Nucleus accumbens (tissue), 56 donors: ENCODE data around the gene ADGRL3.
"Not testable (repeated sequence)": the region's sequence is repeated elsewhere in the genome, so short reads cannot be mapped to it uniquely, and the experiment has no call there.

ENCODE experiments used
- DNase-seq, 56 donors: peaks; one replicate each; lab custom pipeline; 2025; lab: John Stamatoyannopoulos, UW

The ADGRL3 gene

DNA sequence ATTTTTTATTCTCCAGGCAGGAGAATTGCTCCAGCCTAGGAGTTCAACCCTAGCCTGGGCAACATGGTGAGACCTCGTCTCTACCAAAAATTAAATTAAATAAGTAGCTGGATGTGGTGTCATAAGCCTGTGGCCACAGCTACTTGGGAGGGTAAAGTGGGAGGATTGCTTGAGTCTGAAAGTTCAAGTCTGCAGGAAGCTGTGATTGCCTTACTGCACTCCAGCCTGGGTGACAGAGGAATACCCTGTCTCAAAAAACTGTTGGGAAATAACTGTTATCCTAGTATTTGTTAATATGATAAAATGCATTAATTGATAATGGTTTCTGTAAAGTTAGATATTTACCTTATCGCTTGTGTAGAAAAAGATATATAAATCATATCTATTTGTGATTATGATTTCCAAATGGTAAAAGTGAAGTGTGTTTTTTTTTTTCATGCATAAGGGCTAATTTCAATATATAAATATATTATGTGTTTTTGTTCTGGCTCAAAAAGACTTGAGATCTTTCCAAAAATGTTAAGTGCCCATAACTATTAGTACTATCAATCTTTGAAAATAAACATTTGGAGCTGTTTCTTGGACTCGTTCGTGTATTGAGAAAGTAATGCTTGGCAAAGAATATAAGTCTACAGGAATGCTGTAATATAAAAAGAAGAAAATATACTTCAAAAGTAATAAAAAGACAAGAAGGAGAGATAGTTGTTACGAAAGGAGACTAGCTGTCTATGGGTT, 396.6 kb downstream of the ADGRL3 start:
- DNase-seq: no peak

DNA sequence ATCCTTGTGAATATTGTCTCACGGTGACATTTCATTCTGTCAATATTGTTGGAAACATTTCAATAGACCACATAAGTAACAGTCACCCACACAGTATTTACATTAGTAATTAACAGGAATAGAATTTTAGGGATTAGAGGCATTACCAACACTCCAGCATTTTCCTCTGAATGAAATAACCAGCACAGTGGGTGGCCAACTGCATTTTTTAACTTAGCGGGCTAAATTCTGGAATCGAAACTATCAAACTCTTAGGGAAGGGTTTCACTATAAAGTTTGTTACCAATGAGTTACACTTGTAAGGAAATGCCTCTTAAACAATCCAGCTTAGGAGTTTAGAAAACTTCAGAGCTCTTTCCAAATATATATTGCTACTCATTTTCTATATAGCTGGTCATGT, 403.0 kb downstream of the ADGRL3 start:
- DNase-seq: no peak

DNA sequence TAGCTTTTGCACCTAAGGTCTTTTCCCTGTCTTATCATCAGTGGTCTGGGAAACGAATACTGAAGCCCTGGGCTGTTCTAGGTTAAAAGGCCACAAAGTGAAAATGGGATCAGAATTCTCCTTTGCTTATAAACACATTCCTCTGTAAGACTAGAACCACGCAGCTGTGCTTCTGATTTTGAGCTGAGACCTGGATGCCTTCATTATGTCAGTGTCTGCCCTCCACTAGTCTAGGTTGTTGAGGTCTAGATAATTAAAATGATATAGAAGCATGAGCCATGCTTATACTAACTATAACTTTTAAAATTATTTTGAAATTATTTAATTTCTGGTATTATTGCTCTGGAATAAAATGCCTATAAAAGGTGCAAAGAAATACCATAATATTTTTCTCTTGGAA, 403.9 kb downstream of the ADGRL3 start:
- DNase-seq: no peak

DNA sequence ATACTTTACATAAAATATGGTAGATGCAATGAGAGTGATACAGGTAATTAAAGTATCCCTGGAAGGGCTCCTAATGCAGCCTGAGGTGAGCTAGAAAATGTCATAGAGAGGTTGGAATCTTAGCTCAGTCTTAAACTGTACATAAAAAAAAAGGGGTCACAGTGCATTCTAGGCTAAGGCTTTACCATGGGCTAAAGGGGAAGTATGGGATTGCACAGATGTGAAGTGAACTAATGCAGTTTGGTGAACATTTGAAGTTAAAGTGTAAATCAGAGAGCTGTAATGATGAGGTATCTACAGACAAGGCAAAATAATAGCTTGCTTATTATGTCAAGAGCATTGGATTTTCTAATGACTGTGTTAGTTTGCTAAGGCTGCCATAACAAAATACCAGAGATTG, 405.9 kb downstream of the ADGRL3 start:
- no peak for DNase-seq

DNA sequence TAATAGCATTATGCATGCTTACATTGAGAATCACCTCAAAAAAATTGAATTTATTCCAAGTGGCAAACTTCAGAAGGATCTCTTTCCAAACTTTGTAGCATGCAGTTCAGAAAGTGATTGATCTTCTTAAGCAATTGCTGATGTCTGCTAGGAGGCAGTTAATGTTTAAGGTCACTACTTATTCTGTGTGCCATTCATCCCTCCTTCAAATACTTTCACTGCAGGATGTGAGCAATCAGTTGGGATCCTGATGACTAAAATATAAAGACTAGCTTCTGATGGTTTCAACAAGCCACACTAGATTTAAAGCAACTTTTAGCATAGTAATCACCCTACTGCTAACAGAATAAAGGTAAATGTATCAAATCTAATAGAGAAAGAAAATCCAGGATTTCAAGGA, 414.1 kb downstream of the ADGRL3 start:
- DNase-seq: no peak

DNA sequence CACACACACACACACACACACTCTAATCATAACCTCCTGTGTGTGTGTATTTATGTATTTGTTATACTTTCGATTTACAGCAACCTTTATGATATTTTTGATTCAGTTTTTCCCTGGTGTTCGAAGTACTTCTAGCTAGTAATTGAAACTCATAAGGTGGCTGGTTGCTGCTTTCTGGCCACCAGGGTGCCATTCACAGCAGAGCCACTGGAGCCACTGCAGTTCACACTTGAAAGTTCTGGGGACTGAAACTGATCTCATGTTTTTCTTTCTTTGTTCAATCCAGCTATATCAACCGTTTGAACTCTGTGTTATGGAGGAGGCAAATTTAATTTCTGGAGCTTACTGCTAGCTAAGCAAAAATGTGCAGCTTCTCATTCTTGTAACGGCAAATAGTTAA, 419.4 kb downstream of the ADGRL3 start:
- no peak for DNase-seq

DNA sequence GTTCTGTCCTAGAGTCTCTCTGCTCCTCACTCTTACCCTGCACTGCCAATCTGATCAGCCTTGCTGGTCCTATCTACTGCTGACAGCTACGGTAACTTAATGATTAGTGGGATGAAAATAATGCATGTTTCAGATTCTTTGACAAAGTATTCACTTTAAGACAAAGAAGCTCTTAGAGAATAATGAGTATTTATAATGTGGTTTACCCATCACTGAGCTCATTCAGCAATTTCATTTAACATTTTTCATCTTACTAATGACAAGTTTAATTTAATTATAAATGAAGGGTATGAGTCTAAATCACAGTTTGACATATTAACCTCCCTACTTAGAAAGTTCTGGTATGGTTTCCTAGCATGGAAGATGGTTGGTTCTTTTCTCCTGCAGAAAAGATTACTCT, 428.2 kb downstream of the ADGRL3 start:
- DNase-seq: no peak

DNA sequence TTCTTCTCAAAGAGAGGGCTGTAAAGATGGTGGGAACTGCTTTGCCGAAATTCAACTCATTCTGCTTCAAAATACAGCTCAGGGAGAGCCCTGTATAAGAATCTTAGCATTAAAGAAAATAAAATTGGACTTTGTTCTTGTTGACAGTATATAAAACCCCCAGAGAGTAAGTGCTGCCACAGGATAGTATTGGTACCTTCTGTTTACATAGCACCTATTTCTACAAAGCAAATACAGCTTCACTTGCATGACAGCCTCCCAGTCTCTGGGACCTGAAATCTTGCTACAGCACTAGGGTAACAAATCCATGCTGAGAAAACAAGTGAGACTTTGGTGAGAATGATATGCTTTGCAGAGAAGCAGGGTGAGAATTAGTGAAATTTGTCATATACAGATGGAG, 428.6 kb downstream of the ADGRL3 start:
- no peak for DNase-seq

DNA sequence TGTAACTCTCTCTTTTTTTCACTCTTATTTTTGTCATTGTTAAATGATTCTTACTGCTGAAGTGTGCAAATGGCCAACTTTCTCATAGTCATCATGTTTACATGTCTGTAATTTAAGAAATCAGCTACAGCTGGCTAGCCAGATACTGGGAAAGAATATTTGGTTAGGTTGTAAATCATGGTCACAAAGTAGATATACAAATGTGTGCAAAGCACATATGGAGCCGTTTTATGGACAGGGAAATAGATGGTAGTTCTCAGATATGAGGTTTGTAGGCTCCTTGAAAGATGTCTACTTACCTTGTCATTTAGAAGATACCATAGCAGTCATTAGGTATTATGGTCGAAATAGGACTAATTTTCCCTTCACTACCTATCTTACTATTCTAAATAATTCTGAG, 430.4 kb downstream of the ADGRL3 start:
- DNase-seq: no peak

DNA sequence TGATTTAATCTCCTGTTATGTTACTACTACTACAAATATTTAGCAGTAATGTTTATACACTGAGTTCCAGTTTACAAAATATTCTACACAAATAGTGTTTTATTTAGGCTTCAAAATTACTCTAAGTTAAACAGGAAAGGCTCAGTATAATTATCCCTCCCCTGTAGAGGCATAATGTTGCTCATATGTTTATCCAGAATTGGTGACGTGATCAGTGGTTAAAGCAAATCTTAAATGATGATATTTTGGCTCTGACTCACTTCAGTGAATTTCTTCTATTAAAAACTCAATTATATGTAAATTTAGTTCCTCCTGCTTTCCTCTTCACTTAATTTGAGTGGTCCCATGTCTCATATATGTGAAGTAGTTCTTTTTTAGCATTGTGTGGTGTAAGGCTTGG, 438.5 kb downstream of the ADGRL3 start:
- no peak for DNase-seq

DNA sequence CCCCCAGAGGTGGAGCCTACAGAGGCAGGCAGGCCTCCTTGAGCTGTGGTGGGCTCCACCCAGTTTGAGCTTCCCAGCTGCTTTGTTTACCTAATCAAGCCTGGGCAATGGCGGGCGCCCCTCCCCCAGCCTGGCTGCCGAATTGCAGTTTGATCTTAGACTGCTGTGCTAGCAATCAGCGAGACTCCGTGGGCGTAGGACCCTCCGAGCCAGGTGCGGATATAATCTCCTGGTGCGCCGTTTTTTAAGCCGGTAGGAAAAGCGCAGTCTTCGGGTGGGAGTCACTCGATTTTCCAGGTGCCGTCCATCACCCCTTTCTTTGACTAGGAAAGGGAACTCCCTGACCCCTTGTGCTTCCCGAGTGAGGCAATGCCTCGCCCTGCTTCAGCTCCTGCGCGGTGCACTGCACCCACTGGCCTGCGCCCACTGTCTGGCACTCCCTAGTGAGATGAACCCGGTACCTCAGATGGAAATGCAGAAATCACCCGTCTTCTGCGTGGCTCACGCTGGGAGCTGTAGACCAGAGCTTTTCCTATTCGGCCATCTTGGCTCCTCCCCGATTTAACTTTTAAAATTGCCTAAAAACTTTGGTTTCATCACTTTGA, 446.7 kb downstream of the ADGRL3 start:
- DNase-seq: not testable (repeated sequence)

DNA sequence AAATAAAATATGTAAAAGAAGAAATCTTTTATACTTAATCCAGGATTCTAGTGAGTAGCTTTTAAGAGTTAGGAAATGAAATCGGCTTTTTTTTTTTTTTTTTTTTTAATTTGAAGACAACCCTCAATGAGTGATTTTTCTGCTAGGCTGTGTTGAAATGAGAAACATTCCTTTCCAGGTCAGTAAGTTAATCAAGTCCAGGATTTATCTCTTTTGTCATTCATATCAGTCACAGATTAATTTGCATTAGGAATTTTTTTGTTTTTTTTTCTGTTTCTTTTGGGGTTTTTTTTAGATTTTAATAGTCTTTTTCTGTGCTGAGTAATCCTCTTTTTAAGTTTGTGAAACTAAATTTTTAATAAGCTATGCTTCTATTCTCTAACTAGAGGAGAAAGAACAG, 448.1 kb downstream of the ADGRL3 start:
- no peak for DNase-seq

DNA sequence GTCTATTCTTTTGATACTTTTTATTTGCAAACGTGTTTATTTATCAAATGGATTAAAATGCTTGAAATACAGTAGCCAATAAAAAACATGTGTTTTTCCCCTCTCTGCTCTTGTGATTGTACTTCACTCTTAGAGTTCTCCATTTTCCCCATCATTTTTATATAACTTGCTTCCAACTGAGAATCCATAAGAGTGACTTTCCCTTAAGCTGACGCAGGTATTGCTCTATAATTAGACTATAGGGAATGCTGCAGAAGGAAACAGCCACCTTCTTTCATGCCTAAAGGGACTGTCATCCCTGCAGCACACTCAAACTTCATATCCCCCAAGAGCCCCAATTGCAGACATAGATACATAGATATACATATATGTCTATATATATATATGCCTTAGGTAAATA, 456.9 kb downstream of the ADGRL3 start:
- no peak for DNase-seq

DNA sequence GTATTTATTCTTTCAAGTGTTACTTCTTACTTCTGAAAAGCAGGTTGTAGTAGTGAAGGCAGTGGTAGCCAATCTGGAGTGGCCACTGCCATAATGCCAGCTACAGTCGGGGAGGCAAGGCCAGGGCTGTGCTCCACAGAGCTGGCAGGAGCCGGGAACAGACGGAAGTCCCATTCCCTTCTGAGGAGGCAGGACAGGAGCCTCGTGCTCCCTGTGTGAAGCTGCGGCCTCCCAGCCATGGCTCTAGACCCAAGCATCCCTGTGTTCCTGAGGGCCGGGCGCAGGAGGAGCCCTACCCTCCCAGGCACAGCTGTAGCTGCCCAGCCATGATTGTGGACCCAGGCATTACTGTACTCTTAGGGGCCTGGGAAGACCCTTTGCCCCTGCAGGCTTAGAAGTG, 461.8 kb downstream of the ADGRL3 start:
- no peak for DNase-seq

DNA sequence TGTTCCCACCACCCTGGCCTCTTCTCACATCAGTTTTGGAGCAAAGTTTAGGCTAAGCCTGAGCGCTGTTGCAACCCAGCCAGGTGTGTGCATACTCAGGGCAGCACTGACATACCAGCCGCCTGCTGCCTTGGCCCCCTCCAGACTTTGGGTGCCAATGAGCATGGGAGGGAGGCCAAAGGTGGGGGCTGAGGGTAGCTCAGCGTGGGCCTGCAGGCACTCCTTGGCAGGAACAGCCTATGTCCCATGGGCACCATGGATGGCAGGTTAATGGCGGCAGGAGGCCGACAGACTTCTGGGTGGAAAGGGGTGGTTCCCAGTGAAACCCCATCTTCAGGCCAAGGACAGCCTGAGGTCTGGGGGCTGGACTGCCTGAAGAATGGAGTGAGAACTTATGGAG, 462.2 kb downstream of the ADGRL3 start:
- DNase-seq: no peak

DNA sequence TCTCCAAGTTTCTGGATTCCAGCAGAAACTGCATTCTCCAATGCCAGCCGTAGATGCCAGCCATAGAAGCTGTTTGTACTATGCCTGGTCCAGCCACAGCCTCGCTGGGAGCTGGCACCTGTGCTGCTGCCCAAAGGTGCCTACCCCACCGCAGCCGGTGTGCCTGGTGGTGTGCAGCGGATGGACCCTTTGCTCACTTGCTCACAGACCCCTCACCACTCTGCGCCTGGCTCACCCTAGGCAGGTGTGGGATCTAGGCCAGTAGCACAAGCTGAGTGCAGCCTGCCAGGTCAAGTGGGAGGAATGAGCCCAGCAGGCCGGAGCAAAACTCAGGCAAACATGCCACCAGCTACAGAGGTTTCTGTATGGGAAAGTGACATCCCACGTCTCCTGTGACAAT, 463.2 kb downstream of the ADGRL3 start:
- no peak for DNase-seq

DNA sequence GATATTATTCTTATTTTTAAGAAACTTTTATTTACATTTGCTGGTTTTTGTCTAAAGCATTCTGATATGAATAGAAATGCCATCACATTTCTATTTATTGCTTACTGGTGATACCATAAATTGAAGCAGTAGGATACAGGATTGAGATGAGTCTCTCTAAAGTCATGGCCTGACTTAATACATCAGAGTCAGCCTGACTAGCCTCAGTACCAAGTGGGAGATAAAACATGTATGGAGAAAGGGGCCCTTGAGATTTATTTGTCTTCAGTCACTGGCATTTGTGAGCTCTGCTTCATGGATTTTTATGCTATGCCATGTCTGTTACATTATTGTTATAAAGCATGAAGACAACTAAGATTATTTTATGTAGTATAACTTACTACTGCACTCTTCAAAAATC, 465.5 kb downstream of the ADGRL3 start:
- no peak for DNase-seq

DNA sequence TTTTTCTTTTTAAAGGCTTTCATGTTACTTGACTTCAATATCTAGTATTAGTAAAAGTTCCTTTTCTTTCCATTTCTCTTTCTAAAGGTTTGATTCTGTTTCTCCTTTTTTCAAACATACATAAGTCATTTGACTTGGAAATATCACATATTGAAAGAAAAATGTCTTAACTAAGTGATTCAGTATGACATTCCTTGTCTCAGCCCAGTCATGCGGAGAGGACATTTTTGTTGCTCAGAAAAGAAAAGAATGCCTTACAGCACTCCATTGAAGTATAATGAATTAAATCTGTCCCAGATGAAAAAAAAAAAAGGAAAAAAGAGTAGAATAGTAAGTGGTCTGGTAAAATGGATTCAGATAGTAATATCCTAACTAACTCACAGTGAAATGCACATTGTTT, 466.1 kb downstream of the ADGRL3 start:
- DNase-seq: peak in 1 of 56 donors; percentile 2

DNA sequence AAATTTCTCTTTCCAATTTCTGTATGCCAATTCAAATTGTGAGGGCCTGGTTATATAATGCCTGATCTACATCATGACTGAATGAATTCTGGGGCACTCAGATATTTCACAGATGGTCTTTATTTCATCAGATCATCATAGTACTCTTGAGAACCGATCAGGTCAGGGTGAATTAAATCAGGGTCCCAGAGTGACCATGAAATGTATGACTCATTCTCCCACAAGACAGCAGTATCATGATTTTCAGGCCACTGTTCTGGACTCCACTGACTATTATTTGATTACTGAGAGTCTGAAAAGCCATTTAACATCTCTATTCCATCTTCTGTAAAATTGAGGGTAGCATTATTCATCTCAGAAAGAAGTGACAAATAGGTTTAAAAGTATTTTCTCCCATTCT, 471.5 kb downstream of the ADGRL3 start:
- no peak for DNase-seq

DNA sequence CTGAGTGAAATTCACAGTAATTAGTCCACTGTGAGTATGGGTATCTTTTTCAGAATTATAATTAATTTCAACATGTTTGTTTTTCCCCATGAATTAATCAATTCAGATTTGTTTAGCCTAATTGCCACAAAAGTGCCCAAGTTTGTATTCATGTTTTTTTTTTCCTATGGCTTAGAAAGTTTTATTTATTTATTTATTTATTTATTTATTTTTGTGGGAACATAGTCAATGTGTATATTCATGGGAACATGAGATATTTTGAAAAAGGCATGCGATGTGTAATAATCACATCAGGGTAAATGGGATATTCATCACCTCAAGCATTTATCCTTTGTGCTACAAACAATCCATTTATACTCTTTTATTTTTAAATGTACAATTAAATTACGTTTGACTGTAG, 475.3 kb downstream of the ADGRL3 start:
- no peak for DNase-seq

DNA sequence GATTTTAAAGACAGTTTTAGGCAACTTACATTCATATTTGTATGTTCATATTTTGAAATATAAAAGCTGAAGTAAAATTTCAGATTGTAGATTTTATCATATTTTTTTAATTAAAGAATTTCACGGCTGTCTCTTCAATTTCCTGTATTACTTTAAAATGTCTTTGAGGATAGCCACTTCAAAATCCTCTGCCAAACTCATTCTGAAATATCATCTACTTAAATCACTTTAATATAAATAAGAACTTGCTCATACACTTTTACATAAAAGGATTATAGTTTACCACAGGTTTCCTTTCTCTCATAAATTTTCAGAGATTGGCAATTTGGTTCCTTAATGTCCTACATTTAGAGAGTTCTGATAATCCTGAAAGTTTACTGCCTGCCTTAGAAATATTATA, 478.2 kb downstream of the ADGRL3 start:
- DNase-seq: no peak

DNA sequence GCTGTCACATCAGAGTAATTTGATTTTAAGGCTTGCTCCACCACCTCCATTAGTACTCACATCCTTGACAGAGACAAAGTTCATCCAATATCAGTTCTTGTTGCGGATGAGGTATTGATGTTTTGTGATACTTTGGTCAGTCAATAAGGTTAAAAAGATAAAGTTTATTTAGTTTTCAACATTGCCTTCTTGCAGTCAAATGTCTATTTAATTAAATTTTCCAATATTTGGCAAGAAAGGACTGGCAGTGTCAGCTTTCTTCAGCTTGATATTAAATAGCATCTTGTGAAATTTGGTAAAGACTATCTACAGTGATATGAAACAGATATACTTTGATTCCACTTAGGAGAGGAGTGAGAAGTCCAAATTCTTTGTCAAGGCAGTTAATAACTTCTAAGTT, 493.4 kb downstream of the ADGRL3 start:
- DNase-seq: no peak
